Transverse colon (tissue), 4 donors: ENCODE measurements around the gene HOXA3.

ENCODE experiments used
- POLR2A ChIP-seq: fragments of 450-650 bp; IDR thresholded peaks from one replicate; pipeline ENCODE4 v1.6.1; 2016; ENCODE audit warnings: antibody characterized with exemption, mild to moderate bottlenecking, moderate library complexity
- POLR2AphosphoS5 ChIP-seq, 3 donors: sonication (generic); formaldehyde crosslinking; IDR thresholded peaks; one replicate each; pipeline ENCODE4 v1.6.1; 2016; ENCODE audit warnings: antibody characterized with exemption in 3 of 3
- TF ChIP-seq, protein P1 (sequence below), 5 experiments: fragments of 200-600 bp in 3 of 5; fragments of 450-650 bp in 2 of 5; sonication (generic) in 3 of 5; IDR thresholded peaks; 1 replicate in 2 of 5; 2 replicates in 3 of 5; pipeline ENCODE4 v1.5.1; 2016 to 2017; ENCODE audit warnings: antibody characterized with exemption in 5 of 5, inconsistent platforms in 3 of 5, mild to moderate bottlenecking in 2 of 5, moderate library complexity in 1 of 5

DNA sequence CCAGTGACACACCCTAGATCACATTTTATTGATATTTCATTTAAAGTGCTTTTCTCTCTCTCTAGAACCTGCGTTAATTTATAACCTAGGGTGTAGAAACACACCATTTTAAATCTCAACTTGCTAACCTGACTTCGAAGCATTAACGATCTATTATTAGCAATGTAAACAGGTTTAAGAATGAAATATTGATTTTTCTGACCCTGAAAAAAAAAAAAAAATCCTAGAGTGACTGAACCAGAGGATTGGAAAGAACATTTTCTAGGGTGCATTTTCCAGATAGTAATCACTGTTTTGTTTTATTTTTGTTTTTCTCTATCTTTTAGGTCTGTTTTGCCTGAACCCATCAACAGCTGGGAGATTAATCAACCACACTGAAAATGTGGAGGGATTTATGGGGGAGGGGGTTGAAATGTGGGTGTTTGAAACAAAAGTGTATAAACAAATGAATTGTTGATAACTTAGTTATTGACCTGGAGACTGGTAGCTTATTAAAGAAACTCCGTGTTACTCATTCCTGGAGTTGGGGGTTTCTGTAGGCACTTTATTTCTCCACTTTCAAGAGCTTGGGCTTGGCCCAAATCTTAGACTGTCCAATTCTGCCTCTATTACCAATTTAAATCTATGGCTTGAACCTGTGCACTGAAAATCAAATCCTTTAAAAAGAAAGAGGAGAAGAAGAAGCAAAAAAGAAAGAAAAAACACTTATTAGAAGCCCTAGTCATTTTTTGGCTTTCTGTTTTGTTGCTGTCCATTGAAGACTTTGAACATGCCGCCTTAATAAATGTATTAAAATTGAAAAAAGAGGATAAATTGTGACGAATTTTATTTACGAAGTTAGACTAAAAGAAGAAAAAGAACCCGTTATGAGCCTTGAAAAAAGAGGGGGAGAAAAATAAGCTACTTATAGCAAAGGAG is 52.7 kb downstream of the HOXA3 start:
- no peak for TF ChIP-seq POLR2AphosphoS5 (IDR thresholded peaks at IDR 0.05)
- TF ChIP-seq, protein P1, sequence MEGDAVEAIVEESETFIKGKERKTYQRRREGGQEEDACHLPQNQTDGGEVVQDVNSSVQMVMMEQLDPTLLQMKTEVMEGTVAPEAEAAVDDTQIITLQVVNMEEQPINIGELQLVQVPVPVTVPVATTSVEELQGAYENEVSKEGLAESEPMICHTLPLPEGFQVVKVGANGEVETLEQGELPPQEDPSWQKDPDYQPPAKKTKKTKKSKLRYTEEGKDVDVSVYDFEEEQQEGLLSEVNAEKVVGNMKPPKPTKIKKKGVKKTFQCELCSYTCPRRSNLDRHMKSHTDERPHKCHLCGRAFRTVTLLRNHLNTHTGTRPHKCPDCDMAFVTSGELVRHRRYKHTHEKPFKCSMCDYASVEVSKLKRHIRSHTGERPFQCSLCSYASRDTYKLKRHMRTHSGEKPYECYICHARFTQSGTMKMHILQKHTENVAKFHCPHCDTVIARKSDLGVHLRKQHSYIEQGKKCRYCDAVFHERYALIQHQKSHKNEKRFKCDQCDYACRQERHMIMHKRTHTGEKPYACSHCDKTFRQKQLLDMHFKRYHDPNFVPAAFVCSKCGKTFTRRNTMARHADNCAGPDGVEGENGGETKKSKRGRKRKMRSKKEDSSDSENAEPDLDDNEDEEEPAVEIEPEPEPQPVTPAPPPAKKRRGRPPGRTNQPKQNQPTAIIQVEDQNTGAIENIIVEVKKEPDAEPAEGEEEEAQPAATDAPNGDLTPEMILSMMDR (IDR thresholded peaks at IDR 0.05) = no peak
- TF ChIP-seq POLR2A = no peak
